CD4-positive, alpha-beta T cell treated with Interleukin-6 for 4 hours (primary cell): Measurements from ENCODE around the gene ALDH2.
"Not testable (repeated sequence)": the region's sequence is repeated elsewhere in the genome, so short reads cannot be mapped to it uniquely, and the experiment has no call there.

Experiments used
- DNase-seq: peaks from one replicate; pipeline ENCODE4 v3.0.0-alpha.2; 2020; ENCODE audit warnings: mixed read lengths

The ALDH2 gene

DNA sequence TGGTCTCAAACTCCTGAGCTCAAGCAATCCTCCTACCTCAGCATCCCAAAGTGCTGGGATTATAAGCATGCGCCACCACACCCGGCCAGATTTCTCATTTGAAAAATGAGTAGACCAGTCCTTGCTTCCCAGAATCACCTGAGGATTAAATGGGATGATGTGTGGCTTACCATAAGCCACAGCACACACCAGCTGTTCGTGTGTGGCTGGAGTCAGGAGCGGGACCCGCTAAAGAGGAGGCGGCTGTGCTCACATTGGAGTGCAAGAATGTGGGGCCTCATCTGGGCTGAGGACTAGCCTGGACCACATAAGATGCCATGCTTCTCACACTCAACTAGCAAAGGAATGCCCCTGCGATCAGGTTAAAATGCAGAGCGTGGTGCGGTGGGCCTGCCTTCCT lies 6.7 kb upstream of the ALDH2 start:
- no peak for DNase-seq

DNA sequence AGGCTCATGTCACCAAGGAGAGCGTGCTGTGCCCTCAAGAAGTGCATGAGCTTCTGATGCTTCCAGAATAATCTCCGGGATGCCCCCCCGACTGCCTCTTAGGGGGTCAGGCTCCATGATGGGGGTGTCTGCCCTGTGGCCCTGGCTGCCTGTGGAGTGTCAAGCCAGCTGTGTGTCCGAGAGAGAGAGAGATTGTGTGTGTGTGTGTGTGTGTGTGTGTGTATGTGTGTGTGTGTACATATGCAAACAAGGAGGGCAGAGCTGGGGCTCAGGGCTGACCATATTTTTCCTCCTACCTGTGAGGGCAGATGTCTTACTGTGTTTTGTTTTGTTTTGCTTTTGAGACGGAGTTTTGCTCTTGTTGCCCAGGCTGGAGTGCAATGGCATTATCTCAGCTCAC lies 5.6 kb upstream of the ALDH2 start:
- DNase-seq, result no peak

DNA sequence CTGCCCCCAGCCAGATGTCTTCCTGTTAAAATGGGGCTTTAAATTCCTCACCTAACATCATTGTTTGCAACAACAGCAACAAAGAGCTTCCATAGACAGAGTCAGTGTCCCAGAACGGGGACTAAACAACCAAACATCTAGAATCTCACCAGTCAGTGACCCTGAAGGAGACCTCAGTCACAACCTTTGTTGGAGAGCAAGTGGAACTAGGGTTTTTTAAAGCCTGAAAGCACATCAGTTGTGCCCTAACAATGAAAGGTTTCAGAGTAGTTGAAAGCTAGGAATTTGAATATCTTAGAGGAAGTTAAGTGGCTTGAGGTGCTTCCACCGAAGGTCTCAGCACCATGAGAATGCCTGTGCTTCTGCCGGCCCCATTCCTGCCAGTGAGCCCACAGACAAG lies 5.0 kb upstream of the ALDH2 start:
- DNase-seq, result no peak

DNA sequence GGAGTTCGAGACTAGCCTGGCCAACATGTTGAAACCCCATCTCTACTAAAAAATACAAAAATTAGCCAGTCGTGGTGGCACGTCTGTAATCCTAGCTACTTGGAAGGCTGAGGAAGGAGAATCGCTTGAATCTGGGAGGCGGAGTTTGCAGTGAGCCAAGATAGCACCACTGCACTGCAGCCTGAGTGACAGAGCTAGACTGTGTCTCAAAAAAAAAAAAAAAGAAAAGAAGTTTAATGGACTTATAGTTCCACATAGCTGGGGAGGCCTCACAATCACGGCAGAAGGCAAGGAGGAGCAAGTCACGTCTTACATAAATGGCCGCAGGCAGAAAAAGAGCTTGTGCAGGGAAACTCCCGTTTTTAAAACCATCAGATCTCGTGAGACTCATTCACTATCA lies 3.2 kb upstream of the ALDH2 start:
- not testable (repeated sequence) for DNase-seq

DNA sequence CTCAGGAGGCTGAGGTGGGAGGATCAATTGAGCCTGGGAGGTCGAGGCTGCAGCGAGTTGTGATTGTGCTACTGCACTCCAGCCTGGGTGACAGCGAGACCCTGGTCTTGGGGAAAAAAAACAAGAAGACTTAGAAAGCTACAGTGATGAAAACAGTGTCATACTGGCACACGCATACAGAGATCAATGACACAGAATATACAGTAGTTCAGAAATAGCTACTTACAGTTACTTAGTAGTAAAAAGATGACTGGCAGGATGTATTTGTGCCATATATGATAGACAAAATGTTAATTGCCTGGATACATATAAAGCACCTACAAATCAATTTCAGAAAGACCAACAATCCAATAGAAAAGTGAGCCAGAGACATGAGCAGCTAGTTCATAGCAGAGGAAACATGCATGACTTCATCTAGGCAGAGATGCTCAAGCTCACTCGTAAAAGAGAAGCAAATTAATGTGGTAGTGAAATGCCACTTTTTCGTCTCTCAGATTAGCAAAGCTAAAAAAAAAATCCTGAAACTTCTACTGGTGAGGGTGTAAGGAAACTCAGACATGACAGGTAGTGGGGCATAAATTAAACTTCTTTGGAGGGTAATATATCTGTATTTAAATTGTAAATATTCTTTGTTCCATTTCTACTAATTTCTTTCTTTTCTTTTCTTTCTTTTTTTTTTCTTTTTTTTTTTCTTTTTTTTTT lies 2.5 kb upstream of the ALDH2 start:
- DNase-seq, result no peak

DNA sequence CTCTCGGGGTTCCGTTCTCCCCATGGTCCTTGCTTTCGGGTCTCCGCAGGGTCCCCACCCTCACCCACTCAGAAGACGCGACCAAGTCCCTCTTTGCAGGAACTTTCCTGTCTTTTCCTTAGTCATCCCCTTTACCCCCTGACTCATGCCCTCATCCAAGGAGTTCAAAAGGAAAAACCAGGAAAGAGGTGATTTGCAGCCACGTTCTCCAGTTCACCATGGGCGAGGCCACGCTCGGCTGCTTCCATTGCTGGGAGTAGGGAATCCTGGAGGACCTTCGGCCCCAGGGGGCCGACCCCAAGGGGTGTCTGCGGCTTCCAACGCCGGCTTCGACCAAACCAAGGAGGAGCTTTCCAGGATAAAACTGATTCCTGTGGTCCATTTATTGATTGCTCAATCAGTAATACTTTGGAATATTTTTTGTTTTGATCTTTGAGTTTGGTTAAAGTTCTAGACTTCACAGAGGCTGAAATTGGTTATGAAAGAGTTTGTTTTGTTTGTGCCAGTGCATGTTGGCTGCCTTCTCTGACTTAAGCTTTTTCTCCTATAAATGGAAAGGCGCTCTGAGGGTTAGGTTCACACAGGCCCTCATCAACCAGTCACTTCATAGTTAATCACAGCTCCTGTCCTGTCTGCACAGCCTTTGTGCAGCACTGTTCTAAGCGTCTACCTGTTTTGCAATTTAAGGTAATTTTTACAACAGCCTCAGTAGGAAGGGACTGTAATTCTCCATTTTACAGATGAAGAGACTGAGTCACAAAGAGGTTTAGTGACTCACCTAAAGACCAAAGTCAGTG lies 827 bp downstream of the ALDH2 start:
- no peak for DNase-seq

DNA sequence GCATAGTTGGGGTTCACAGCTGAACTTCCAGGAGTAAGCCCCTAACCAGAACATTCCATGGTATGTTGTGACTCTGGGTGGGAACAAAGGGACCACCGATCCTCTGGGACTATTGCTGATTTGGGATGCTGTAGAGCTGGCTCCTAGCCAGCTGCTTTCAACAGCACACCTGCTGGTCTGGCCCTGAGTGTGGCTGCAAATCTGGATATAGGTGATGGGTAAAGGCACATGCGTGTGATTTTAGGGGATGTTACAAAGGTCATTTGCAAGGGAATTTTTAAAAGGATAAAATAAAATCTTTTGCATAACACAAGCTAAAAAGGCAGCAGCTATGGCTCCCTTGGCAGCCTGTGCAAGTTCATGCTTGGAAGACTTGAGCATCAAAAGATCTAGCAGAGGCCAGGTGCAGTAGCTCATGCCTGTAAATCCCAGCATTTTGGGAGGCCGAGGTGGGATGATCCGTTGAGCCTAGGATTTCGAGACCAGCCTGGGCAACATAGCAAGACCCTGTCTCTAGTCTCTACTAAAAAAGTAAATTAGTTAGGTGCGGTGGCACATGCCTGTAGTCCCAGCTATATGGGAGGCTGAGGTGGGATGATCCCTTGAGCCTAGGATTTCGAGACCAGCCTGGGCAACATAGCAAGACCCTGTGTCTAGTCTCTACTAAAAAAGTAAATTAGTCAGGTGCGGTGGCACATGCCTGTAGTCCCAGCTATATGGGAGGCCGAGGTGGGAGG lies 1.6 kb downstream of the ALDH2 start:
- DNase-seq, result no peak

DNA sequence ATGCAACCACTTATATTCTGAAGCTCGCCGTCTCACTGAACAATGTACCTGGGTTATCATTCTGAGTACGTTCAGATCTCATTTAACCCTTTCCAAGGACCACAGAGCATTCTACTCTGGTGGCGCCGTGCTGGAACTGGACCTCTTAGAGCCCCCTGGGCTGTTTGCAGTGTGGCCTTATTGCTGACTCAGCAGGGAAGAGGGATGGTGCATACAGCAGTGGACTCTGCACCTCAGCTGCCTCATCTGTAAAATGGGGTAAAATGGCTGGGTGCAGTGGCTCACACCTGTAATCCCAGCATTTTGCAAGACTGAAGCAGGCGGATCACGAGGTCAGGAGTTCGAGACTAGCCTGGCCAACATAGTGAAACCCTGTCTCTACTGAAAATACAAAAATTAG lies 2.9 kb downstream of the ALDH2 start:
- DNase-seq, result no peak

DNA sequence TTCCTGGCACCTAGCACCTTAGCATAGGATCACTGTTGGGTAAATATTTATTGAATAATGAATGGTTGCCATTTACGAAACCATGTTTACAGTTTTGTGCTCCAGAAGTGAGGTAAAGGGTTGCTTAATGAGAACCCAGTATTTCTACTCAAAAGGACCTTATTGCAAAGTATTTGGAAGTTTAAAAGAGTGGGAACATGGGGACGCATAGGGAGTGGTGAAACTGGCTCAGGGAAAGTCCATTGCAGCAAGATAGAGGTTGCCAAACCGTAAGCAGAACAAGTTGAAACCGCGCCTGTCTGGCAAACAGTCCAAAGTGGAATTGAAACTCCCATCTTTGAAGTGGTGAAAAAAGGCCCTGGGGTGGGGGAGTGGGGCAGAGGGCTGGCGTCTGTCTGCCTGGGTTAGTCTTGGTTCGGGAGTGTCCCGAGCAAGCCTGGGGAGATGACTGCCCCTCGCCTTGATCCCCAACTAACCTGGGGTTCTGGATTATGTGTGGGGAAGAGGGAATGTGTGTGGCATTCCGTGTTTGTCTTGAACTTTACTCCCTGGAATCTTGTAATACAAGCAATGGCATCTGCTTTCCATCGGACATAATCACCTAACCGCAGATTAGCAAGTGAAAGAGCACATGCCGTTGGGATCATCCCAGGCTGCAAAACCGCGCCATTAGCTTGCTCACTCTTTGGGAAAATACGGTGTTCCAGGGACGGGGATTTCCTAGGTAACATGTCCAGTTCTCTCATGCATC lies 7.2 kb downstream of the ALDH2 start:
- no peak for DNase-seq

DNA sequence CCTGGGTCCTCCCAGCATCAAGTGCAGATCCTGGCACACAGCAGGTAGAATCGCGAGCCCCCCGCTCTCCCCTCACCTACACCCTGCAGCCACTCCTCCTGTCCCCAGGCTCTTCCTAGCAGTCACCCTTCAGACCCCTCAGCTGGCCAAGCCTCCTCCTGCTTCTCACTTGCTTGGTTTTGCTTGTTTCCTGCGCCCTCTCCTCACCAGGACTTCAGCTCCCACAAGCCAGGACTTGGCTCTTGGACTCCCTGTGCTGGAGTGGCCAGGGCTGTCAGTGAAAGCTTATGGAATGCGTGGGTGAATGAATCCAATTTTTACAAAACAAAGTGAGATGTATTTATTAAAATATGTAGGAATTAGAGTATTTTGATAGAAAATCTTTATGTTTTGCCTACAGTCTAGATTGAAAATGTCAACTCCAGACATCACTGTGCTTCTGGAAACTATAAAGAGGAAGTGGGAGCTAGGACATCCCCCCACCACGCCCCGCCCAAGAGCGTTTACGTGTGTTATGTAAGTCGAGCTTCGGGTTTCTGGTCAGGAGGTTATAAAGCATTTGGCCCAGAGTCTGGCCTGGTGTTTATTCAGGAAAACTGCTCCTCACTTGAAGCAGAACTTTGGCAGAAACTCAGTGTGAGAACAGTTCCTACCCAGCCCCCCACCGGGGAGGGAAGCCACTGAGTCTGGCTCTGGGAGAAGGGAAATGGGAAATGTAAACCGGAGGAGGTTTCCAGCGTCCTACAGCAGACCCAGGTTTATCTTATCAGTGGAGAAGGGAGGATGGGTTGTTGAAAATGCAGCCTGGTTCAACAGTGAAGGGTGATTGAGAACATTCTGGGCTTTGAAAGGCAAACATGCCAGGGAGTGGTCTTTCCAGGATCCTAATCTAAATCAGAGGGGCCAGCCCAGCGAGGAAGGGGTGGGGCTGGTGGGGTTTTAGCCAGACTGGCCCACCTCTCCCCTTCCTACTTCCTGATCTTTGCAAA lies 8.8 kb downstream of the ALDH2 start:
- peak; percentile 9 for DNase-seq

DNA sequence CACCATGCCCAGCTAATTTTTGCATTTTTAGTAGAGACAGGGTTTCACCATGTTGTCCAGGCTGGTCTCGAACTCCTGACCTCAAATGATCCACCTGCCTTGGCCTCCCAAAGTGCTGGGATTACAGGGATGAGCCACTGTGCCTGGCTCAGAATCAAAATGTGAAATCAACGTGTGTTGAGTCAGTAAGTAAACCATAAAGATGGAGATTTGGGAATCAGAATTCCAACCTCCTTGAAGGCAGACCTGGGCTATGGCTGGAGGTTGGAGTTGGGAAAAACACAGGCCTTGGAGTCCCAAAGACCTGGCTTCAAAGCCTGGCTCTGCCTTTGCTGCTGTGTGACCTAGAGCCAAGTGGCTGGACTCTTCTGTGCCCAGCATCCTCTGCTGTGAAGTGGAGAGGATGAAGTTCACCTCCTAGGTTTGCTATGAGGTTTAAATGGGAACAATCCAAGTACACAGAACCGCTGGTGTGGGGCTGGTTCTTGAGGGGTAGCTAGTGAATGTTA lies 10.2 kb downstream of the ALDH2 start:
- DNase-seq, result no peak

DNA sequence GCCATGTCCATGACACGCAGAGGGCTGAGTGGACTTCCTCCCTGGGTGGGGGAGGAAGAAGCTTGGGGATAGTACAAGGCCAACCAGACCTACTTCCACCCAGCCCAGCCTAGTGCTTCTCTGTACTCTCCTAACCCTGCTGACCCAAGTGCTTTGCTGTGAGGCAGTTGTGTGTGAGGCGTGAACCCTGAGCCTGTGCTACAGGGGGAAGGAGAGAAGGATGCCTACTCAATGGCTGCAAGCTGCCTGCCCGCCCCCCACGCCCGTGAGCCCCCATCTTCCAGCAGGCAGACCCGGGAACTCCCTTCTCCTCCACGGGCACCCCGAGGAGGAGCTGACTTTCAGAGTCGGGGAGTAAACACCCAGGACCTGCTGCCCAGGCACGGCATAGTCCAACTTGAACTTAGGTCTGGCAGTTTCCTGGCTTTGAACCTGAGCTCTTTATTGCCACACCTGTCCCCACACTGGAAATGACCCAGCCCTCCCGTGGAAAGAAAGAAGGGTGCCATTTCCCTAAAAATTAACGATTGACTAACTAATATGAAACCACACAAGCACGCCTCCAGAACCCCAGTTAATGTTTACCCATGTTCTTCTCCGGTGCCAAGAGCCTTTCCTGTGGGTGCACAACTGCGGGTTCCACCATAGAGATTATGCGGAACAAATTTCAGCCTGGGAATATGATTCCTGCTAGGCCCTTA lies 10.8 kb downstream of the ALDH2 start:
- DNase-seq, result no peak

DNA sequence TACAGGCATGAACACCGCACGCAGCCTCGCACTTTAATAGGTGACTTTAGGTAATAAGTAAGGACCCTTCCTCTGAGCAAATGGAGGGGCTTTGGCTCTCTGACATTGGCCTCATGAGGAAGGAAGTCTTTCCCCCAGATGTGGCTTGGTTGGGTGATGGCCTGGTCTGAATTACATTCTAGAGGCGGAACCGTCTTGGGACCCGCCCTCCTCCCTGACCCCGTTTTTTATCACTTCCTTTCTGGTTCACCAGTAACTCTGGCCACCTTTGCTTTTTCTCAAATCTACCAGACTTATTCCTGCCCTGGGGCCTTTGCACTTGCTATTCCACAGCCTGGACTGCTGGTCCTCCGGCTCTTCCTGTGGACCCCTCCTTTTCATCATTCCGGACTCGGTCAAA lies 13.4 kb downstream of the ALDH2 start:
- no peak for DNase-seq

DNA sequence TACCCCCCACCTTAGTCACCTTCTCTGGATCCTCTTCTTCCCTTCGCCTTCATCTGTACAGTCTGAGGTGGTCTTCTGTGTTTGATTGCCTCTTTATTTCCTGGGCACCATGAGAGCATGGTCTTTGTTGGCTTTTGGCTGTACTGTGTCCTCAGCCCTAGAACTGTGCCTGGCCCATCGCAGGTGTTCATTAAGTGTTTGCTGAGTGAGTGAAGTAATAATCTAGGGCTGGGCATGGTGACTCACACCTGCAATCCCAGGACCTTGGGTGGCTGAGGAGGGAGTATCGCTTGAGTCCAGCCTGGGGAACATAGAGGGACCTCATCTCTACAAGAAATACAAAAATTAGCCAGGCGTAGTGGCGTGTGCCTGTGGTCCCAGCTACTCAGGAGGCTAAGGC lies 13.9 kb downstream of the ALDH2 start:
- no peak for DNase-seq

DNA sequence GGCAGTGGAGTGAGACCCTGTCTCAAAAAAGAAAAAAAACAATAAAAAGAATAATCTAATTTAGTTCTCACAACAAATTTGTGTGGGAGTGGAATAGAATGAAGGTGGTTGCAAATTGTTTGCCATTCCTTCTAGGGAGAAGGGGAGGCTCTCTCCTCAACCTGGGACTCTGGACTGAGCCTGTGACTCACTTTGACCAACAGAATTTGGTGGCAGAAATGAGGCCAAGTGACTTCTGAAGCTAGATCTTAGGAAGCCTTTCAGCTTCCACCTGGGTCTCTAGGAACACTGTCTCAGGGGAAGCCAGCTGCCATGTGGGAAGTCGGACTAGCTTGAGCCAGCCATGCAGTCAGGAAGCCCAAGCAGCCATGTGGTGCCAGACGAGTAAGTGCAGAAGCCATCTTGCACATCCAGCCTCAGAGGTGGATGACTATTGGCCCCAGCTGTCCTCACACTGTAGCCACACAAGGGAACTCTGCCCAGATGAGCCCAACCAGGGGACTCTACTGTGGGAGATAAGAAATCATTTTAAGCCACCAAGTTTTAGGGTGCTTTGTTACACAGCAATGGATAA lies 14.4 kb downstream of the ALDH2 start:
- DNase-seq, result no peak

DNA sequence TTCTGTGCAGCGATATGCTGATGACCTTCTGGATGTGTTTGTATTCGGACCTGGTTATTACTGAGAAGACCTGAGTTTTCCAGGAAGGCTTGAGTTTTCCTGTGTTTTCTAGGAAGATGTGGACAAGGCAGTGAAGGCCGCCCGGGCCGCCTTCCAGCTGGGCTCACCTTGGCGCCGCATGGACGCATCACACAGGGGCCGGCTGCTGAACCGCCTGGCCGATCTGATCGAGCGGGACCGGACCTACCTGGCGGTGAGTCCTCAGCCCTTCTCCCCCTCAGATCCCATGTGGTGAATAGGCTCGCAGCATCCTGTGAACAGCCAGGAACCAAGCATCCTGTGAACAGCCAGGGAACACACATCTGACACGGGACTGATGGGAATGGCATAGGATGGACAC lies 16.3 kb downstream of the ALDH2 start:
- no peak for DNase-seq

DNA sequence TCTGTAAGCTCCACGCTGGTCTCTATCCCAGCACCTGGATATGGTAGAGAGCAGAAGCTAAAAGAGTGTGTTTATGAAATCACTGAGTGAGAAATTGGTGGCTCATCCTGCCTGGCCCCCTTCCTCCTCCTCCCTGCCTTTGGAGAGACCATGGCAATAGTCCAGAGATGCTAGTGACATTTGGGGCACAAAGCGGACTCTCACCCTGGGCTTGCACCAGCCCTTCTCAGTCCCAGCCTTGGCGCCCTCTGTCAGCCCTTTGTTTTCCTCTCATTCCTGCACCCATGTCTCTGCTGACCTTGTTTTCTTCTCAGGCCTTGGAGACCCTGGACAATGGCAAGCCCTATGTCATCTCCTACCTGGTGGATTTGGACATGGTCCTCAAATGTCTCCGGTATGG lies 18.2 kb downstream of the ALDH2 start:
- DNase-seq, result no peak

DNA sequence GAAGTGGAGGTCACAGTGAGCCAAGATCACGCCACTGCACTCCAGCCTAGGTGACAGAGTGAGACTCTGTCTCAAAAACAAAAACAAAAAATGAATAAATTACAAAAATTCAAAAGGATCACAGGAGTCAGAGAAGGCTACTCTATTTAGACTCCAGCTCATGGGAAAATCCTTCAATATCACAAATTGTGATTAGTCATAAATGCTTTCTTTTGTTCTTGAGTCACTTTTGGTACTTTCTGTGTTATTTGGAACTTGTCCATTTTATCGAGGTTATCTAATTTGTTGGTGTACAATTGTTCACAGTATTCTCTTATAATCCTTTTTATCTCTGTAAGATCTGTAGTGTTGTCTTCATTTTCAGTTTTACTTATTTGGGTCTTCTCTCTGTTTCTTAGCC lies 18.9 kb downstream of the ALDH2 start:
- no peak for DNase-seq

DNA sequence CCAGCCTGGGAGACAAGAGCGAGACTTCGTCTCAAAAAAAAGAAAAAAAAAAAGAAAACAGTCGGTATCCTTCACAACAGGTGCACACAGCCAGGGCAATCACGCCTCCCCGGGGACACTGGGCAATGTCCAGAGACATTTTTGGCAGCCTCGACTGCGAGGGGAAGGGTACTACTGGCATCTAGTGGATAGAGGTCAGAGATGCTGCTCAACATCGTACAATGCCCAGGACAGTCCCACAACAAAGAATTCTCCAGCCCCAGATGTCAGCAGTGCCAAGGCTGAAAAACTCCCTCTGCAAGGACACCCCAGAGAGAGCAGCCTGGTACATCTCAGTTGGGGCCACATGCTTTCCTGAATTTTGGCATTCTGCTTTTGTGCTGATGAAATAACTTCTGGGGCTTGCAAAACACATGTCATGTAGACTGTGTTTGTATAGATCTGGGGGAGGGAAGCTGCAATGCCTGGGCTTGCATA lies 21.5 kb downstream of the ALDH2 start:
- DNase-seq, result no peak

DNA sequence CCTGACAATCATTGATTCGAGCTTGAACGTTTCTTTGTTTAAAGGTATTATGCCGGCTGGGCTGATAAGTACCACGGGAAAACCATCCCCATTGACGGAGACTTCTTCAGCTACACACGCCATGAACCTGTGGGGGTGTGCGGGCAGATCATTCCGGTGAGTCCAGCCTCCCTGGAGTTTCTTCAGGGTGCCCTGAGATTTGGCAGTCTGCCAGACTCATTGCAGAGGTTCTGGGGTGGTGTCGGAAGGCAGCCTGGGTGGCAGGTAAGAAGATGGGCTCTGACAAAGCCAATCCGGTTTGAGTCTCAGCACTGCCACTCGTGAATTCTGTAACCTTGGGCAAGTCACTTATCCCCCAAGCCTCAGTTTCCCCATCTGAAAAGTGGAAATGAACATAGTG lies 23.0 kb downstream of the ALDH2 start:
- DNase-seq, result no peak

DNA sequence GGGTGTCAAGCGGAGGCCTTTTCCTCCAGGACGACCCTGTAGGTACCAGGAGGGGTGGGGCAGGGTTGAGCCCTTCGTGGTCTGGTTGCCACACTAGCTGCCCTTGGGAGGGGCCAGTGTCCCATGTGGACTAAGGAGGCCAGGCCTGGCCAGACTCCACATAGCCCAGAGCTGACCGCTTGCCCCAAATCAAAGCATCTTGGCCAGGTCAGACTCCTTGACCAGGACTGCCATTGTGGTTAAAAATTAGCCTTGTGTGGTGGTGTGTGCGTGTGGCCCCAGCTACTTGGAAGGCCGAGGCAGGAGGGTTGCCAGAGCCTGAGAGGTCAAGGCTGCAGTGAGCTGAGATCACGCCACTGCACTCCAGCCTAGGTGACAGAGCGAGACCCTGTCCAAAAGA lies 24.8 kb downstream of the ALDH2 start:
- DNase-seq, result no peak
